GM19035 (cell line): ENCODE data around the gene GPR87.

ENCODE experiments used
- ATAC-seq: cut with Tn5 transposase; IDR thresholded peaks from one replicate; pipeline ENCODE4 v1.9.1; 2021; ENCODE audit not compliant: unreplicated experiment

Gene GPR87

DNA sequence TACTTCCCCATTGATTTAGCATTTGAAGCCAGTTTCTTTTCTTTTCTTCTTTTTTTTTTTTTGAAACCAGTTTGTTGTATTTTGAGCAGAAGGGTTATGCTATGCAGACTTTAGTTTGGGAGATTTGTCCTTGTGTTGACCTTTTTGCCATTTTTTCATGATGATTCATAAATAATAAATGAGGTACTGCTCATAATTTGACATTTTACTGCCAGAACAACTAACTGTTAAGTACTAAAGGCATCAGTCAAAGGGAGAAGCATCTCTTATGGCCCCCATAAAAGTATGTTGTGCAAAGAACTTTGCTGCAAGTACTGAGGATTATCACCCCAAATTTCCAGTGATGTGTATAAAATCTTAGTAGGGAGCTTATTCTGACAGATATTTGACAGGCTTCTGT lies 1.7 kb upstream of the GPR87 start:
- ATAC-seq: no peak

DNA sequence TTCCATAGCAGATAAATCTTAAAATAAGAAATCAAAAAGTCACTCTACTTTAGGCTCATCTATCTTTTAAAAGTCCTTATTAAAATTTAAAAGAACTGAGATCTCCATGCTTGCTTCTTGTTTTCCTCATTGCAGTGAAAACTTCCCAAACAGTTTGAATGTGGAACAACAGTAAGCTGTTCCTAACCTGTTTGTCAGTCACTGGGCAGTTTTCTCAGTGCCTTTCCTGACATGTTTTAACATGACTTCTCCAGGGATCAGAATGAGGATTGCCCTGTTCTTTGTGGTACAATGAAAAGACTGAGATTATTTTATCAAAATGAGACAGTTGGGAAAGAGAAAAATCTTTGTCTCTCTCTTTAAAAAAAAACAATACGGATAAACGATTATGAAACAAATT lies 774 bp downstream of the GPR87 start:
- no peak for ATAC-seq

DNA sequence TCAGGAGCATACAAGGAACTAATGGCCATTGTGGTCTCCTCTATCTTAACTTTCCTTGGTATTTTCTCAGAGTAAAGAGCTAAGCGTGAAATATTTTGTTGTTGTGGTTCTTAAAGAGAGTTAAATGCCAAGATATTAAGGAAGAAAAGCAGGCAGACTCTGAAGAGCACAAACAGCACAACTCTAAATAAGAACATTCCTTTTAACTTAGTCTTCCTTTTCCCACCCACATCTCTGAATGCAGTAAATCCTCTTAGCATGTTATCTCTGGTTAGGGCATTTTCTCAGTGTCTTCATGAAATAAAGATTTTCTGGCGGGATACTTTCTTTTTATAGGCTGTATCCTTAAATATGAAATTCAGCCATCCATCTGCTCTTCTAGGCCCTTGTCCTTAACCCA lies 1.5 kb downstream of the GPR87 start:
- no peak for ATAC-seq

DNA sequence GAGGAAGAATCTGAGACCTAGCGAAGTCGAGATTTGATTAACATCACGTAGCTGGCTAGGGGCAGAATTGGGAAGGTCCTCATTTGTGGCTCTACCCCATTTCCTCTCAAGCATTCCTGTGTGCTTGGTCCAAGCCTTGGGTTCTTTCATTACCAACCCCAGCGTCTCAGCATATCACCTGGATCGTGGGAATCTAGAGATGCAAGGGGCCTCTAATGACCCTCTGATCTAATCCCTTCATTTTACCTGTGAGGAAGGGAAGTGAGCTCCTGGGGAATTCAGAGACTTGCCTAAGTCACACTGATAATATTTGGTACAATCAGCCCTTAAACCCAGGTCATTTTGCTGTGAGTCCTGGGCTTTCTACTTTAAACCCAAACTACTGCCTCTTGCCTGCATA lies 2.0 kb downstream of the GPR87 start:
- no peak for ATAC-seq

DNA sequence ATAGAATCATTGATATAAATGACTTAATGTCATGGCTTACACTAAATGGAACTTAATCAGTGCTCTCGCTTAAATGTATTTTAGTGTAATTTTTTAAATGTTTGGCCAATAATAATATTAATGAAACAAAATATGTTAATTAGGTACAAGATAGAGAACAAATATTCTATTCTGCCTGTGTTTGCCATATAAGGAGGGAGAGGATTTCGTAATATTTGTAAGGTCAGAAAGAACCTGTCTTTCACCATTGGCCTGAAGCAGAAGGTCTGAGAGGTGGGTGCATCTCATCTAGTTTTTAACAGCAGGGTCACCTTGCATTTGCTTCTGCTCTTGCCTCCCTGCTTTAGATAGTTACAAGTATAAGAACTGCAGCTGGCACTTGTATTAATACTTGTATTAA lies 2.5 kb downstream of the GPR87 start:
- ATAC-seq: no peak

DNA sequence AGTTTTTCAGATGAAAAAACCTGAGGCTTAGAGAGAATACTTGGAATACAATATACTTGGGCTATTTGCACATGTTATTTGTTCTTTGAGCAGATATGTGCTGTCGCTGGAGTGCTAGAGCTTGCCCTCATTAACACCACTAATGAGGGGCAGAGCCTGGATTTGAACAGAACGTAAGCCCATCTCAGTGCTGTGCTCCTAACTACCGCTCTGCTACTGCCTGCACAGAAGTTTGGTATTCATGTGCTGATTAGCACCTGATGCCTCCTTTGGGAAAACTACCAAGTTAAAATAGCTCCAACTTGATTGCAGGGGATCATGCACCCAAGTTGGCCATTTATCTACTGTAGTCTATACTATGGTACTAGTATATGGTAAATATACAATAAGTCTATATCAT lies 3.6 kb downstream of the GPR87 start:
- ATAC-seq: no peak

DNA sequence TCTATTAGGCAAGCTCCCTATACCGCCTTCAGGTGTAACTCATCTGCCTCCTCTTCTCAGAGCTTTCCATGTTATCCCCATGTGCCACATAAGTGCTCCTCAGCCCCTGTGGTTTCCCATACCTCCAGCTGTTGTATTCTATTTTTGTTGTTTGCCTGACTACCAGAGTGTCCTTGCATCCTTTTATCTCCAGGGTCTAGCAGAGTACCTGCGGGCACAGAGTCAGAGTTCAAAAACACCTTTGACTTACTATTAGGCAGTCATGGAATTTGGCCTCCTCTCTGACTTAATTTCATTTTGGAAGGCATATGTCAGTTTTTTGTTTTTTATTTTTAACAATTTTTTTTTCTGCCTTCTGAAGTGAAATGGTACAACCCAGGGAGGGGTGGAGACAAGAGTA lies 7.1 kb downstream of the GPR87 start:
- no peak for ATAC-seq

DNA sequence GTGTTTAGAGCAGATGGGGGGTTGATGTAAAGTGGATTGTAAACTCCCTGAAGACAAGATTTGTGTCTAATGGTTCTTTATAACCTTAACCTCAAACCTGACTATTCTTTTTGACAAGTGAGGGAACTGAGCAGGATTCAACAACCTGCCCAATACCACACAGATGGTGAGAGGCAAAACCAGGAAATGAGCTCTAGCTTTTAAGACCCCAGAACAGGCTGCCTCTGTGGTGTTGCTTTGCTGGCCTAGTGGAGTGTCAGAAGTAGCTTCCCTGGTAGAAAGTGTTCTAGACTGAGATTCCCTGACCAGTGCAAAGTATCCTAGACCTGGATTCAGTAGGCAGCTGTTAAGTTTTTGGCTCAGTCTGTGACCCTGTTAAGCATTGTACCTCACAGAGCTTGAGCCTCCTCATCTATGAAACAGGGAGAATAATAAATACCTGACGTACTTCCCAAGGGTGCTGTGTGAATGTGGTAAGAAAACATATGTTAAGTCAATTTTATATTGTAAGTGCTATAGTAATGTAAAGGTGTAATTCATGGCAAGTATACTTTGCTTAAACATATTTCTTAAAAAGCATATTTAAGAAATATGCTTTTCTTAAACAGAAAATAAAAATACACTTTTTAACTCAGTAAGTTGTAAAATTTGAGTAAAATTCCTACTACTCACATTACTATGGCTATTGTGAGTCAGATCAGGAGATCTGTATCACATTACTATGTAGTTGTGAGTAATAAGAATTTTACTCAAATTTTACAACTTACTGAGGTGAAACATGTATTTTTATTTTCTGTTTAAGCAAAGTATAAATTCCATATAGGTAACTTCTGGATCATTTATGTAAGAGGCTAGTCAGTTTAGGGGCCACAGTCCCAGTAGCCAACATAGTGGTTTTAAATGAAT lies 8.8 kb downstream of the GPR87 start:
- ATAC-seq: no peak

DNA sequence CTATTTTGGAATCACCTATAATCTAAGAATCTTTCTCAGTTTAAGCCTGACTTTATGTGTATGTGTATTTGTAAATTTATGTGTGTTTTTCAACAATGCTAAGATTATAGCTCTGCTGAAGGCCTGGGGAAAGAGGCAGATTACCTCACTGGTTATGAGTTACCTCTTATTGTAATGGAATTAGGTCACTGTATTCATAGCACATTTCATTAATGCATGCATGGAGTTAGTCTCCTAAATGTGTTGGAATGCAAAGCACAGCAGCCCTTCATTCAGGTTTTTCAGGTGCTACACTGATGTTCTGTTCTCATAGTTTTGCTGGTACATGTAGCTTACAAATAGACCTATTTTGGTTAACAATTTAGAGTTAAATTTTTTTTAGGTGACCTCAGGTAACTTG lies 9.5 kb downstream of the GPR87 start:
- ATAC-seq: no peak

DNA sequence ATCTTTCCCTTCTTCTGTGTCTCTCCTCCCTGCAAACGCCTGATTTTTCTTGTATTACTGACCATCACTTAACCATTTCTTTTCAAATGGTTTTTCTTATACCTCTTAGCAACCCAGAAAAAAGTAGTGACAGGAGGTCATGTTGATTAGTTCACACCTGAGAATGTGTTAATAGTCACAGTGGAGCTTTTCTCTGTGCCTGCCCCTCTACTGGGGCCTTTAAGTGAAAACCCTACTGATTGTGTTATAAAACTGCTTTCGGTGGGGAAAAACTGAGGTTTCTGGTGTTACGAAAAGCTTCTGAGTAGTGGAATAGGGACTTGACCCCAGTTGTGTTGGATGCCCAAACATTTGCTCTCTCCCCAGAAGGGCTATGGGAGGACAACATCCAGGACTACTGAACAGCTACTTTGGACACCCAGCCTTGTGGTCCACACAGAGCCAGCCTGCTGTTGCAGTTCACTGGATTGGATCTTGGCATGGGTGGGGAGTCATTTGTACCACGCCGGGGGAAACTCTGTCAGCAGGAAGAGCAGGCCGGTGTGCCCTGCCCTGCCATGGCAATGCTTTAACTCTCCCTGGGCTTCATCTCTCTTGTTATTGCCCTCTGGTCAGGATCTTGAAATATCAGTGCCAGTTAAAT lies 10.3 kb downstream of the GPR87 start:
- no peak for ATAC-seq

DNA sequence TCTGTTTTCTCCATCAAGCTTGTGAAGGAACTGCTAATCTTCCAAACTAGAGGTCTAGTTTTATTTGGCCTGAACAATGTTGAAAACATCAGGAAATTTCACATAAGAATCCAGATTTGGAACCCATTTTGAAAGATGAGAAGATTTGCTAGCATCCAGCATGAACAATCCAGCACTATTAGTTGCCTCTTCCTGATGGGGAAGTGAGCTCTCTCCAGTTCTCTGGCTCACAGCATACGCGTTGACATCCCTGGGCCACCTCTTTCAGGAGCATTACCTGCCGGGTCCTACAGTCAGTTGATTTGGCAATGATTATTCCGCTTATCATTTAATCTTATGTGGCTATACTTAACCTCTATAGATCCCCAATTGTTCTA lies 10.9 kb downstream of the GPR87 start:
- no peak for ATAC-seq

DNA sequence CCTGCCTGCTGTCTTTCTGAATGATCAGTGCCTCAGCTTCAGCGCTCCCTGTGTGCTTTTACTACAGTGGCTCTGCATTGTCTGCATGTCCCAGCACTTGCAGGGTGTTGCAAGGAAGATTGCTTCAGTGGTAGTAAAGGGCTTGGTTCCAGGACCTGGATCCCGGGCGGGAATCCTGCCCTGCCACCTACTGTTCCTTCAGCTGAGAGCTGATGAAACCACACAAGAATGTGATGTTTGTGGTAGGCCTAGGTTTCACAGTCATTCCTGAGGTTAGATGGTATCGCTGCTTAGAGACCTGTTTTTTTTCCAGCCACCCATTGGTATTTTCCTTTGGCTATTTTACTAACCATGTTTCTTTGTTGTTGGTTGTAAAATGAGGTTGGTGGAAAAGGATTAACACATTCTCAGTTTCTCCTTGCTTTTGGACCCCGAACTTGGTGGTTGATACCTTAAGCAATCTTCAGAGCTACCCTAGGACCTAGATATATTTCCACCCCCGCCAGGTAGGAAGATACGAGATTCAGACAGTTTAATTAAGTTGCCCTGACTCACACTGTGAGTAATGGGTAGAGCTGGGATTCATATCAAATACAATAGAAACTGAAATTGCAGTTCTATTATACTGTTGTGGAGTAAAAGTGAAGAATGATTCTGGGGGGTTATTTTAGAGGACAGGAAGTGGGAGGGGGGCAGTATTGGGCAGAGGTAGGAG lies 11.4 kb downstream of the GPR87 start:
- ATAC-seq: no peak

DNA sequence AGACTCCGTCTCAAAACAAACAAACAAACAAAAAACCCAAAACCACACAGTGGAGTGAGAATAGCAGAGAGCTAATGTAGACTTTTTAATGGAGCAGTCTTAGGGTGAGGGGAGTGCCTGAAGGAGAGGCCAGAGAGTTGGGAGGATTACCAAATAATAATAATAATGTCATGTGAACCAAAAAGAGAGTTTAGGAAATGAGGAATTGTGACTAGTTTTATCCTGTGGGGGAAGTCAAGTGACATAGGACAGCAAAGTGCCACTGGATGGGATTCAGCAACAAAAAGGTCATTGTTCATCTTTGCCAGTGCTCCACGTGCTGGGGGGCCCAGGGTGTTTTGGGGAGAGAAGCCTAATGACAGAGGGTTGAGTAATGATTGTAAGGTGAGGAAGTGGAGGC lies 12.9 kb downstream of the GPR87 start:
- ATAC-seq: no peak

DNA sequence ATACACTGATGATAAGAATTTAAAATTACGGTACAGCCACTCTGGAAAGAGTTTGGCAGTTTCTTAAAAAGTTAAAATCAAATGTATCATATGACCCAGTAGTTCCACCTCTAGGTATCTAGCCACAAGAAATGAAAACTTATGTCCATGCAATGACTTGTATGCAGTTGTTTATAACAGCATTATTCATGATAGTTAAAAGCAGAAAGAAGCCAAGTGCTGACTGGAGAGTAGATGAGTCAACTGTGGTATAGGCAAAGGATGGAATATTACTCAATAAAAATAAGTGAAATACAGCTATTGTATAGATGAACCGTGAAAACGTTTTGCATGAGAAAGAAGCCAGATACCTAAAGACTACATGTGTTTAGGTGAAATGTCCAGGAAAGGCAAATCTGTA lies 14.8 kb downstream of the GPR87 start:
- no peak for ATAC-seq

DNA sequence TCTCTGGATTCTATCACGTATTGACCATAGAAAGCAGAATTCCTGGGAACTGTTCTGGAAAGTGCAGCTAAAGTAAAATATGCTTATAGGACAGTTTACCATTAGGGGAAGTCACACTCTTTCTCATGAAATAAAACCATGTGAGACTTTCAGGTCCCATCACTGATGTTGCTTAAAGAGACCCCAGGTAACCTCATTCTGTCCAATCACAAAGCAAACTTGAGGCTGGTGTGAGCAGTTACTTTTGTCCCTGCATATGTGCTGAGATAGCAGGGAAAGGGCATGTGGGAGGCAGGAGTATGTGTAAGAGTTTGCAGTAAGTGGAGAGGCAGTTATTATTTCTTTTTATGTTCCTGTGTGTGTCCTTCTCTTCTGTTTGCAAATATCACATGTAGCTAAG lies 16.1 kb downstream of the GPR87 start:
- ATAC-seq: no peak

DNA sequence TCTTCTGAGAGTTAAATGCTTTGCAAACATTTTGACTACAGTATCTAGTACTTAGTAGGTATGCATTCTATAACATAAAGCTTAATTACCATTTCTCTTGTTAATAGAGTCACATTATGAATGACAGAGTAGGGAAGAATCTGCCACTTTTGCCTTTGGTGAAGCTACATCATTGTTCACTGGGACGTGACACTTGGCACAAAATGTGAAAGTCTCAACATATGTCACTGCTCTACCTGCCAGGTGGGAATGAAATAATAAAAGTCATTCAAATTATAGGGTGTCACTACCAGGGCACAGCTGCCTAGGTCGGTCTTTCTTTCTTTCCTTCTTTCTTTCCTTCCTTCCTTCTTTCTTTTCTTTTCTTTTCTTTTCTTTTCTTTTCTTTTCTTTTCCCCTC lies 17.6 kb downstream of the GPR87 start:
- no peak for ATAC-seq

DNA sequence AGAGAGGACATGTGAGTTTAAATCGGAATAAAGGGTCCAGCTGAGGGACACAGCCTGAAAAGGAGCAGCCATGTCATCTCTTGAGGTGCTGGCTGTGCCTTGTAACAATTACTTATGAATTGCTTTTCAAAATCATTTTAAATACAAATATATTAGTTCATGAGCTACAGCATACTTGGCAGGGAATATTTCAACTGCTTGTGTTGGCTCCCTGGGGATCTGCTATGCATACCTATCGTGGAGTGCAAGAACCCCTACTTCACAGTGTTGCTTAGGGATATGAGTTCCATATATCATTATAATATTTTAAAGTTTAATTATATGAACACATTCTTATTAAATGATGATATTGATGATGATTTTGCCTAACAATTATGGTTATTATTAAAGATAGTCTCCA lies 19.2 kb downstream of the GPR87 start:
- no peak for ATAC-seq

DNA sequence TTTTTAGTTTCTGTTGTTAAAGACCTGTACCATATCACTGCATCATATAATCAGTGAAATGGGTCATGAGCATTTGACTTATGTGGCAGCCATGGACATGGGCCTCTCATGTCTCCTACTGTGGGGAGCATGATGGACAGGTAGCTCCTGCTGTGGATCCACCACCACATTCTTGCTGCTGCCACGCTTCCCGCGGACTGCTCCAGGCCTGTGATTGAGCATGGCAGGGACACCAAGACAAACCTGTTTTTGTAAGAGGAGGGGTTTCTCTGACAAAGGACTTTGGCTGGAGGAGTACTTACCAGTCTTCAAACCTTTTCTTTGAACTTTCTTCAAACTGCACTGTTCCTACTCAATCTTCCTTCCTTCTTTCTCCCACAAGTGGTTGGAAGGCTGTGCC lies 20.4 kb downstream of the GPR87 start:
- ATAC-seq: no peak

DNA sequence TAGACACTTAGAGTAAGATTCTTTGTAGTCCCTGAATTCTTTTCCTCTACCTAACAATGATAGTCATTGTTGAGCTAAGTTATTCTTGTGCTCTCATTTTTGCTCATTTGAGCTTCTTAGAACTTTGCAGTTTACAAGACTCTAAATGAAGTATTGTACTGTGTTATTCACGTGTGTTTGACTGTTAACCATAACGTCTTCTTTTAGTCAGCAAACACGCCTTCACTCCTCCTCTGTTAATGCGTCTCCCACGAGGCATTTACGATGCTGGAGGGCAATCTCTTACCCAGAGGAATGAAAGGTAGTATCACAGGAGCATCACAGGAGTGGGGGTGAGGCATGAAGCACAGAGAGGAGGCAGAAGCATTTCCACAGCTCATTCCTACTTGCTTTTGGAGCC lies 23.5 kb downstream of the GPR87 start:
- no peak for ATAC-seq

DNA sequence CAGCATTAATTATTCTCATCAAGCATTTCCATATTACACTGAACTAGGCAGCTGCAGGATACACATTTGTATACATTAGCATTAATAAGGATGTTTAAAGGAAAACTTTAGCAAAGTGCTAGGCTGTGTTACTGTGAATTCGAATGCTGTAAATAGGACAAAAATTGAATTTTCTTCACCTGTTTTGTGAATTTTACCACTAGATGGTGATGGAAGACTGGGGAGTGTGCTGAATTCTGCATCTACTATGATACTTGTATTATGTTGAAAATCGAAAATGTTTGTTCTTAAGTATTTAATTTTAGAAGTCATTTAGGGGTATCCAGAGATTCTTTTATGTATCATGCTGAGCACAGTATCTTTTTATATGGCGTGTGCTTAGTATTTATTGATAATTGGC lies 25.9 kb downstream of the GPR87 start:
- no peak for ATAC-seq

DNA sequence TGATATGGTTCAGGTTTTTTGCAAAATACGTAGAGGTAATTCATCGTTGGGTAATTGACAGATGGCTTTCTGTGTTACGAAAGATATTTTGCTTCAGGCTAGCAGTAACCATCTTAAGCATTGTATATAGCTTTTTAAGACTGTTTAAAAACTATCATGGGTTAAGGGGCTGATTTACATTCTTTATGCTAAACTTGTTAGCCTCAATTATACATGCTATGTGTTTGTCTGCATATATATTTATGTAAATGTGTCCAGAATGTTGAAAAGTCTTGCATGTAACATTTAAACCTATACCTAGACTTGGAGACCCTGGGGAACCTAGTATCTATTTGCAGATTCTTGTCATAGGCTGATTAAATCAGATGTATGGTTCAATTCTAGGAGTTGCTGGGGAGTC lies 27.2 kb downstream of the GPR87 start:
- no peak for ATAC-seq

DNA sequence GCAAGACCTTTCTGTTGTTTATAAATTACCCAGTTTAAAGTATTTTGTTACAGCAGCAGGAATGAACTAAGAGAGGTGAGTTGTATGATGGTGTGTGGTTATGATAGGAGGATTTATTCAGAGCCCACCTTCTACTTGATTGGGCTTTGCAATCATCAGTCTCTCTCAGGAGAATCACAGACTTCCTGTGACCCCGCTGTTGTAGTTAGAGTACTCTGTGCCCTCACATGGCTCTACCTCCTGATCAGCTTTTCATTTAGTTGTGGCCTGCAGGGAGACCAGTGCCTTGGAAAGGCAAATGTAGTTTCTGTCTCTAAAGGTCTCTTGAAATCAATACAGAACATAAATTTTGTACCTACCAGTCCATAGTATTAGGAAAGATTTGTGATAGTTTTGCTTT lies 30.7 kb downstream of the GPR87 start:
- no peak for ATAC-seq
